CD4-positive, CD25-positive, alpha-beta regulatory T cell (primary cell): ENCODE data around the gene OCRL. TPM values are rescaled to one million over a fixed set of nuclear protein-coding genes. Genes with fewer than 3 reads are reported as not detected.

Source experiments
- ATAC-seq, 2 donors: fragments of 150-1000 bp; cut with Tn5 transposase; one replicate each; pipeline ENCODE4 v1.10.0; 2021; ENCODE audit warnings: low read depth in 2 of 2, moderate number of reproducible peaks in 2 of 2, moderate library complexity in 1 of 2
- DNase-seq, 3 donors: peaks; one replicate each; pipeline versions ENCODE4 v3.0.0 to v3.0.0-alpha.2; 2012 to 2022; ENCODE audit warnings: mixed read lengths in 1 of 3
- H3K27ac ChIP-seq: one replicate; pipeline ENCODE4 v1.7.0; 2013; ENCODE audit warnings: mild to moderate bottlenecking, low read length; ENCODE audit not compliant: insufficient read depth, poor library complexity, severe bottlenecking
- H3K27me3 ChIP-seq: one replicate; pipeline ENCODE4 v1.7.0; 2013; ENCODE audit warnings: low read length; ENCODE audit not compliant: control insufficient read depth, insufficient read depth
- H3K36me3 ChIP-seq: one replicate; pipeline ENCODE4 v1.7.0; 2013; ENCODE audit warnings: mild to moderate bottlenecking, low read length, moderate library complexity; ENCODE audit not compliant: control insufficient read depth, insufficient read depth
- H3K4me1 ChIP-seq: 2 replicates; pipeline ENCODE4 v1.7.0; 2013; ENCODE audit warnings: mild to moderate bottlenecking, low read length; ENCODE audit not compliant: insufficient read depth, control insufficient read depth, poor library complexity, severe bottlenecking
- H3K4me3 ChIP-seq: one replicate; pipeline ENCODE4 v1.7.0; 2013; ENCODE audit warnings: low read depth, mild to moderate bottlenecking, low read length, moderate library complexity
- H3K9me3 ChIP-seq, 2 experiments: 1 replicate in 1 of 2; 2 replicates in 1 of 2; pipeline ENCODE4 v1.7.0; 2013; ENCODE audit warnings: low read length in 2 of 2, mild to moderate bottlenecking in 1 of 2, moderate library complexity in 1 of 2; ENCODE audit not compliant: control insufficient read depth in 2 of 2
- H3K27ac Mint-ChIP-seq, 3 donors: one replicate each; pipeline ENCODE4 v1.8.0; 2020 to 2022; ENCODE audit warnings: mild to moderate bottlenecking in 3 of 3, mixed read lengths in 3 of 3, moderate library complexity in 2 of 3
- H3K27me3 Mint-ChIP-seq: one replicate; pipeline ENCODE4 v1.8.0; 2022; ENCODE audit warnings: mild to moderate bottlenecking, mixed read lengths
- H3K36me3 Mint-ChIP-seq: one replicate; pipeline ENCODE4 v1.8.0; 2020; ENCODE audit warnings: mixed read lengths
- H3K4me1 Mint-ChIP-seq, 4 donors: one replicate each; pipeline ENCODE4 v1.8.0; 2020 to 2022; ENCODE audit warnings: mixed read lengths in 4 of 4, mild to moderate bottlenecking in 1 of 4
- H3K4me3 Mint-ChIP-seq, 4 donors: one replicate each; pipeline ENCODE4 v1.8.0; 2020 to 2022; ENCODE audit warnings: mild to moderate bottlenecking in 4 of 4, mixed read lengths in 4 of 4, moderate library complexity in 3 of 4
- H3K9me3 Mint-ChIP-seq, 7 donors: one replicate each; pipeline ENCODE4 v1.8.0; 2020 to 2022; ENCODE audit warnings: mixed read lengths in 7 of 7, mild to moderate bottlenecking in 3 of 7, moderate library complexity in 2 of 7
- polyA plus RNA-seq, 4 donors: library from polyadenylated mRNA; unstranded; fragments of 300-500 nt; fragmentation: Illumina TruSeq; gene quantifications; one replicate each; pipeline ENCODE4 v1.2.3, GENCODE V29; 2021
- total RNA-seq: library from RNA; stranded (reverse); gene quantifications from one replicate; pipeline ENCODE4 v1.2.3, GENCODE V29; 2022

OCRL gene
- total RNA-seq (1.4 TPM), polyA plus RNA-seq (under 1 TPM; 0.05 to 0.34 (median 0.20) TPM)

DNA sequence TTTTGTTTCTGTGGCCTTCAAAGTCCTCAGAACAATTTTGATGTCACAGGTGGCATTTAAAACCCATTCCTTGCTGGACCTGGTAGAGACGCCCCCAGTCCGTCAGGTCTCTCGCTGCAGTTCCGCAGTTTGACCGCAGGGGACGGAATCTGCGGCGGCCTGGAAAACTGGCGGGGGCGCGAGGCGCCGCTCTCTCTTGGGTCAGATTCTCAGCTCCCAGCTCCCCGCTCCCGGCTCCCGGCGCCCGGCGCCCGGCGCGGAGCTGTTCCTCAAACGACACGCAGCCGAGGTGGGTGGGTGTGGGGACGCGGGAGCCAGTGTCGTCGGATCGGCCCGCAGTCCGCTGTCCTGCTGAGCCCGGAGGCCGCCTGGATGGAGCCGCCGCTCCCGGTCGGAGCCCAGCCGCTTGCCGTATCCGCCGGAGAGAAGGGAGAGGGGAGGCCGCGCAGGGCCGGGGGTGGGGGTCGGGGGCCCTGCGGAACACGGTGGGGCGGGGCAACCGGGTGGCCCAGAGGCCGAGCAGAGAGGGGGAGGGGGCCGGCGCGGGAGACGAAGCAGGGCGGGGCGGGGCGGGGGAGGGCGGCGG, at the start of gene OCRL:
TSS of gene OCRL (plus strand) at position 192 of the 586 bp plus-strand sequence. CDS start at position 373, 181 bp downstream.
- H3K27ac Mint-ChIP-seq, result peak within 1 kb of the TSS in 1 of 3 donors; percentile 28
- no peaks in the 10 kb centered on the region for H3K36me3 Mint-ChIP-seq
- H3K27me3 Mint-ChIP-seq, result peaks cover 13% of the 10 kb centered on the region
- Histone ChIP-seq H3K9me3 (no peaks in the 10 kb centered on the region), H3K27me3 (peaks cover 12% of the 10 kb centered on the region), H3K27ac (no peak within 1 kb of the TSS), H3K4me1 (no peaks in the 10 kb centered on the region), H3K36me3 (no peaks in the 10 kb centered on the region), H3K4me3 (no peak within 1 kb of the TSS)
- H3K4me1 Mint-ChIP-seq, result peaks cover 0 to 2% (median 1%) of the 10 kb centered on the region in 4 donors
- ATAC-seq (peak in 1 of 2 donors; percentile 55), DNase-seq (peak; percentile 12 to 53 (median 21))
- H3K9me3 Mint-ChIP-seq, result no peaks in the 10 kb centered on the region
- H3K4me3 Mint-ChIP-seq, result peak within 1 kb of the TSS; percentile 33 to 89 (median 72)

GRCh38 chrX:129490330-129490729, 49.7 kb upstream of the OCRL start:
- H3K9me3 ChIP-seq, result no peaks in the 10 kb centered on the region
- H3K4me3 ChIP-seq, result no peak overlapping the region
- Mint-ChIP-seq H3K27ac (no peak overlapping the region), H3K4me1 (no peaks in the 10 kb centered on the region), H3K4me3 (no peak overlapping the region), H3K36me3 (no peaks in the 10 kb centered on the region), H3K27me3 (no peaks in the 10 kb centered on the region), H3K9me3 (peaks cover 0 to 3% (median 0%) of the 10 kb centered on the region in 7 donors)
- no peak overlapping the region for H3K27ac ChIP-seq
- no peaks in the 10 kb centered on the region for H3K27me3 ChIP-seq
- ATAC-seq (no peak), DNase-seq (no peak)
- H3K36me3 ChIP-seq, result no peaks in the 10 kb centered on the region
- H3K4me1 ChIP-seq, result no peaks in the 10 kb centered on the region

DNA sequence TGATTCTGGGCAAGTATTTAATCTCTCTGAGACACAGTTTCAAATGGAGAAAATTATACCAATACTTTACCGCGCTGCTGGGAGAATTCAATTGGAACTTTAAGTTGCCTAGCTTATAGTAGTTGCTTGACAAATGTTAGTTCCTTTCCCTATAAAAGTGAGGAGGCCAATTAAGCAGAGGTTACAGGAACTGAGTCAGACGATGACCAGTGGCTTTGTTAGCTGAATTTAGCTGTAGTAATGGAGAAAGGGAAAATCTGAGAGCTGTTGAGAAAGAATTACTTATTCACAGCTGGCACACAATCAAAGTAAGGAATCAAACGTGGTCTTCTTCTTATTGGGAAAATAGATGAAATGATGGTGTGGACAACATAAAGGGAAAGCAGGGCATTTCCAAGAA, 46.4 kb upstream of the OCRL start:
- DNase-seq, result no peak
- peaks cover 5% of the 10 kb centered on the region for H3K27me3 Mint-ChIP-seq
- no peak overlapping the region for H3K27ac Mint-ChIP-seq
- ATAC-seq, result no peak
- no peaks in the 10 kb centered on the region for H3K4me1 Mint-ChIP-seq
- Histone ChIP-seq H3K4me3 (no peak overlapping the region), H3K27me3 (no peaks in the 10 kb centered on the region), H3K9me3 (no peaks in the 10 kb centered on the region), H3K27ac (no peak overlapping the region), H3K36me3 (no peaks in the 10 kb centered on the region), H3K4me1 (no peaks in the 10 kb centered on the region)
- no peak overlapping the region for H3K4me3 Mint-ChIP-seq
- H3K36me3 Mint-ChIP-seq, result no peaks in the 10 kb centered on the region
- peaks cover 0 to 1% (median 0%) of the 10 kb centered on the region in 7 donors for H3K9me3 Mint-ChIP-seq

GRCh38 chrX:129494887-129495286, 45.2 kb upstream of the OCRL start:
- Mint-ChIP-seq H3K4me3 (no peak overlapping the region), H3K4me1 (no peaks in the 10 kb centered on the region), H3K27me3 (peaks cover 5% of the 10 kb centered on the region), H3K36me3 (no peaks in the 10 kb centered on the region), H3K9me3 (peaks cover 0 to 1% (median 0%) of the 10 kb centered on the region in 7 donors), H3K27ac (no peak overlapping the region)
- DNase-seq, result no peak
- ATAC-seq, result no peak
- no peaks in the 10 kb centered on the region for H3K4me1 ChIP-seq
- no peaks in the 10 kb centered on the region for H3K36me3 ChIP-seq
- no peaks in the 10 kb centered on the region for H3K27me3 ChIP-seq
- H3K4me3 ChIP-seq, result no peak overlapping the region
- H3K9me3 ChIP-seq, result no peaks in the 10 kb centered on the region
- H3K27ac ChIP-seq, result no peak overlapping the region

- H3K4me1 Mint-ChIP-seq, result no peaks in the 10 kb centered on the region
- H3K4me3 Mint-ChIP-seq, result no peak overlapping the region
- peaks cover 0 to 1% (median 0%) of the 10 kb centered on the region in 7 donors for H3K9me3 Mint-ChIP-seq
- no peak overlapping the region for H3K27ac ChIP-seq
- no peak overlapping the region for H3K27ac Mint-ChIP-seq
- ATAC-seq, result no peak
- H3K4me1 ChIP-seq, result no peaks in the 10 kb centered on the region
- H3K27me3 Mint-ChIP-seq, result peaks cover 5% of the 10 kb centered on the region
- no peaks in the 10 kb centered on the region for H3K9me3 ChIP-seq
- no peaks in the 10 kb centered on the region for H3K36me3 ChIP-seq
- no peak overlapping the region for H3K4me3 ChIP-seq
- DNase-seq, result no peak
- H3K27me3 ChIP-seq, result no peaks in the 10 kb centered on the region
- H3K36me3 Mint-ChIP-seq, result no peaks in the 10 kb centered on the region
Observed at GRCh38 chrX:129495900-129496299, 44.2 kb upstream of the OCRL start.

DNA sequence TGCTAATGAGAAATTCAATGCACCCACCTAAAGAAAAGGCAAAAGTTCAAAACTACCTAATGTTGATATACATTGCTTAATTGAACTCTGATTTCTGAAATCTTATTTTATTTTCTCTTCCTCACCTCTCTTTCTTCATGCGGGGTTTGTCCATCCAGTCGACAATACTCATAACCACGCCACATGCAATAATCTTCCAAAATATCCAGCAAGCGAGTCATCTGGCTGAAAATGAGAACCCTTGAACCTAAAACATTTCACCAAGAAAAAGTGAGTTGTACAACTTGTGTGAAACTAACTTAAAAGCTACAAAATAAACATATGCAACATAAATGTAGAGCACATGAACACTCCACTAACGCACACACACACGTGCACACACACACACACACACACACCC, 43.4 kb upstream of the OCRL start:
- Histone ChIP-seq H3K4me1 (no peaks in the 10 kb centered on the region), H3K4me3 (no peak overlapping the region), H3K9me3 (no peaks in the 10 kb centered on the region), H3K36me3 (no peaks in the 10 kb centered on the region), H3K27ac (no peak overlapping the region), H3K27me3 (no peaks in the 10 kb centered on the region)
- Mint-ChIP-seq H3K4me1 (no peaks in the 10 kb centered on the region), H3K36me3 (no peaks in the 10 kb centered on the region), H3K9me3 (peaks cover 0 to 1% (median 0%) of the 10 kb centered on the region in 7 donors), H3K27ac (no peak overlapping the region), H3K4me3 (no peak overlapping the region), H3K27me3 (peaks cover 5% of the 10 kb centered on the region)
- DNase-seq (no peak), ATAC-seq (no peak)

DNA sequence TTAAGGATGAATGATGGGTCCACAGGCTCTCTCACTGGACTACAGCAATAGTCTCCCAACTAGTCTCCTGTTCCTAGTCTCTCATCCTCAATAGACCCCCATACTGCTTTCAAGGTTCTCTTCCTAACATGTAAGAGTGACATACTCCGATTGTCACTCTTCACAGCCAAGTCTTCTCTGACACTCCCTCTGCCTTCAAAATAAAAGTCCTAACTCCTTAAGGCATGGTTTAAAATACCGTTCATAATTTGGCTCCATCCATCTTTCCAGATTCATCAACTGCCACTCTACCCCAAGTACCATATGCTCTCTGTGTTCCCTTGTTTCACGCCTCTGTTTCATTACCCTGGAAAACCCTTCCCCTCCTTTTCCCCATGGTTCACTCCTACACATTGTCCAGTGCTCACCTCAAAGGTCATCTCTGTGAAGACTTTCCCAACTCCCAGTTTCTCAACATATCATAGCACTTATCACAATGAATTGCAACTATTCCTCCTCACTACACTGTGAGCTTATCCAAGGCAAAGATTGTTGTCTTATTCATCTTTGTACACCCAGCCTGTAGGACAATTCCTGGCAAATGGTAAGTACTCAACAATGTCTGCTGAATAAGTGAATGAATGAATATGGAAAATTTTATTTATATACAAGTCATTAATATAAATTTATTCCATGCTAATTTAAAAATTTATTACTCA, 42.8 kb upstream of the OCRL start:
- Histone ChIP-seq H3K27ac (no peak overlapping the region), H3K27me3 (no peaks in the 10 kb centered on the region), H3K9me3 (no peaks in the 10 kb centered on the region), H3K4me1 (no peaks in the 10 kb centered on the region), H3K36me3 (no peaks in the 10 kb centered on the region), H3K4me3 (no peak overlapping the region)
- Mint-ChIP-seq H3K27me3 (peaks cover 5% of the 10 kb centered on the region), H3K4me3 (no peak overlapping the region), H3K4me1 (no peaks in the 10 kb centered on the region), H3K27ac (no peak overlapping the region), H3K9me3 (peaks cover 0 to 1% (median 0%) of the 10 kb centered on the region in 7 donors), H3K36me3 (no peaks in the 10 kb centered on the region)
- no peak for DNase-seq
- no peak for ATAC-seq

GRCh38 chrX:129510331-129510730, 29.7 kb upstream of the OCRL start:
- Histone ChIP-seq H3K36me3 (no peaks in the 10 kb centered on the region), H3K4me1 (no peaks in the 10 kb centered on the region), H3K4me3 (no peak overlapping the region), H3K9me3 (no peaks in the 10 kb centered on the region), H3K27ac (no peak overlapping the region), H3K27me3 (no peaks in the 10 kb centered on the region)
- peaks cover 6% of the 10 kb centered on the region for H3K27me3 Mint-ChIP-seq
- H3K27ac Mint-ChIP-seq, result no peak overlapping the region
- peaks cover 0 to 2% (median 0%) of the 10 kb centered on the region in 7 donors for H3K9me3 Mint-ChIP-seq
- no peak for ATAC-seq
- DNase-seq, result no peak
- no peaks in the 10 kb centered on the region for H3K36me3 Mint-ChIP-seq
- H3K4me1 Mint-ChIP-seq, result no peaks in the 10 kb centered on the region
- no peak overlapping the region for H3K4me3 Mint-ChIP-seq
